C4-2B (cell line): ENCODE data around the gene DLX4.

Experiments used
- CTCF ChIP-seq: fragments of 450-650 bp; conservative IDR thresholded peaks from 2 replicates; pipeline ENCODE4 v1.5.1; 2017; ENCODE audit warnings: mild to moderate bottlenecking
- ZFX ChIP-seq: fragments of 450-650 bp; IDR thresholded peaks from 2 replicates; pipeline ENCODE4 v1.6.1; 2017

- TF ChIP-seq CTCF: no peak
- no peak for TF ChIP-seq ZFX
These were observed 17.7 kb downstream of the DLX4 start for GRCh38 chr17:49986396-49987289.
